Measurements from ENCODE around the gene MAPK1. TPM values are rescaled to one million over a fixed set of nuclear protein-coding genes. Genes with fewer than 3 reads are reported as not detected.

MAPK1 gene
- total and polyA plus RNA-seq, 9 of the 15 experiments (the other 6 are each of a cell fraction or from before 2014, with no cell fraction given), result 46.3 to 575 (median 283) TPM

- TF ChIP-seq ZSCAN29 (IDR thresholded peaks at IDR 0.05) (no peak), IRF9 (tag; IDR thresholded peaks at IDR 0.05) (peak; percentile 26; the same call in 1 of the 2 replicates), LEF1 (IDR thresholded peaks at IDR 0.05) (no peak), BCL6 (CRISPR knock-in tag; IDR thresholded peaks at IDR 0.05) (no peak), MECOM (CRISPR knock-in tag; IDR thresholded peaks at IDR 0.05) (no peak), MXD1 (CRISPR knock-in tag; IDR thresholded peaks at IDR 0.05; ENCODE audit: borderline replicate concordance, poor library complexity, severe bottlenecking) (no peak), RERE (CRISPR knock-in tag; IDR thresholded peaks at IDR 0.05; ENCODE audit: borderline replicate concordance) (0 out of 2 replicates have a peak, but pooled peaks have one; percentile 27), ZNF583 (CRISPR knock-in tag; IDR thresholded peaks at IDR 0.05) (no peak), ARID2 (IDR thresholded peaks at IDR 0.05) (no peak), TSC22D4 (tag; IDR thresholded peaks at IDR 0.05) (no peak), PTBP1 (IDR thresholded peaks at IDR 0.05; ENCODE audit: low read depth, low read length) (0 out of 2 replicates have a peak, but pooled peaks have one; percentile 54), MEIS2 (IDR thresholded peaks at IDR 0.05; ENCODE audit: partially characterized antibody) (peak; percentile 27), RBM25 (IDR thresholded peaks at IDR 0.05; ENCODE audit: low read depth, low read length, severe bottlenecking) (peak; percentile 13), KLF10 (CRISPR knock-in tag; IDR thresholded peaks at IDR 0.05) (no peak), MXI1 (IDR thresholded peaks at IDR 0.05; ENCODE audit: low read depth, low read length) (no peak), KLF6 (CRISPR knock-in tag; IDR thresholded peaks at IDR 0.05; ENCODE audit: borderline replicate concordance) (no peak), ZNF12 (CRISPR knock-in tag; IDR thresholded peaks at IDR 0.05) (no peak), ZNF717 (CRISPR knock-in tag; IDR thresholded peaks at IDR 0.05) (no peak), ZNF436 (CRISPR knock-in tag; IDR thresholded peaks at IDR 0.05) (no peak), ZBTB34 (CRISPR knock-in tag; IDR thresholded peaks at IDR 0.05) (no peak)
Observed at GRCh38 chr22:21907638-21908522, 40.4 kb upstream of the MAPK1 start (continued).
